ENCODE measurements around the gene TIGIT.

DNA sequence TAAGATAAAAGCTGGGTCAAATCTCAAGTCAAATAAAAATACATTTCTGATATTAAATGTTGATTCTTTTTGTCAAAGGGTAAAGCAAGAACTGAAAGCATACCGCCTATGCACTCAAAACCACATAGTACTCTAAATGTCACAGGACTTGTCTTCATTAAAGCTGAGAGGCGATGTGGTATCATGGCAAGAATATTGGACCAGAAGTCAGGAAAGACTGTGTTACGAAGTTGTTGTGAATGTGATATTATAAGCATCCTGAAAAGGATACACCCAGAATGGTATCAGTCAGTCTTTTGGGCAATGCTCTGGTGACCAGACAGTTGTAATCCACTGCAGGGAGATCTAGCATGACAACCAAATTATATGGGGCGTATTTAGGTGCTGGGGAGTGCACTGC is 33.8 kb downstream of the TIGIT start:
- TF ChIP-seq, protein P1, sequence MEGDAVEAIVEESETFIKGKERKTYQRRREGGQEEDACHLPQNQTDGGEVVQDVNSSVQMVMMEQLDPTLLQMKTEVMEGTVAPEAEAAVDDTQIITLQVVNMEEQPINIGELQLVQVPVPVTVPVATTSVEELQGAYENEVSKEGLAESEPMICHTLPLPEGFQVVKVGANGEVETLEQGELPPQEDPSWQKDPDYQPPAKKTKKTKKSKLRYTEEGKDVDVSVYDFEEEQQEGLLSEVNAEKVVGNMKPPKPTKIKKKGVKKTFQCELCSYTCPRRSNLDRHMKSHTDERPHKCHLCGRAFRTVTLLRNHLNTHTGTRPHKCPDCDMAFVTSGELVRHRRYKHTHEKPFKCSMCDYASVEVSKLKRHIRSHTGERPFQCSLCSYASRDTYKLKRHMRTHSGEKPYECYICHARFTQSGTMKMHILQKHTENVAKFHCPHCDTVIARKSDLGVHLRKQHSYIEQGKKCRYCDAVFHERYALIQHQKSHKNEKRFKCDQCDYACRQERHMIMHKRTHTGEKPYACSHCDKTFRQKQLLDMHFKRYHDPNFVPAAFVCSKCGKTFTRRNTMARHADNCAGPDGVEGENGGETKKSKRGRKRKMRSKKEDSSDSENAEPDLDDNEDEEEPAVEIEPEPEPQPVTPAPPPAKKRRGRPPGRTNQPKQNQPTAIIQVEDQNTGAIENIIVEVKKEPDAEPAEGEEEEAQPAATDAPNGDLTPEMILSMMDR (IDR thresholded peaks at IDR 0.05), result no peak
- TF ChIP-seq POLR2A (IDR thresholded peaks at IDR 0.05), result no peak
